Measurements from ENCODE around the gene HIRA. TPM values are rescaled to one million over a fixed set of nuclear protein-coding genes. Genes with fewer than 3 reads are reported as not detected.

Gene HIRA
- total and polyA plus RNA-seq, 9 of the 15 experiments (the other 6 are each of a cell fraction or from before 2014, with no cell fraction given): 0.96 to 132 (median 58.4) TPM

- TF ChIP-seq REST (IDR thresholded peaks at IDR 0.05; ENCODE audit: borderline replicate concordance) (no peak), REST (CRISPR knock-in tag; IDR thresholded peaks at IDR 0.05; ENCODE audit: low read depth) (peak; percentile 94), TGIF2 (CRISPR knock-in tag; IDR thresholded peaks at IDR 0.05) (no peak), MCM3 (IDR thresholded peaks at IDR 0.05) (no peak), NFE2 (IDR thresholded peaks at IDR 0.05; ENCODE audit: low read depth) (no peak), GTF2F1 (IDR thresholded peaks at IDR 0.05; ENCODE audit: low read depth, low read length) (peak; percentile 89), NR4A1 (CRISPR knock-in tag; IDR thresholded peaks at IDR 0.05) (peak; percentile 97), NR4A1 (tag; IDR thresholded peaks at IDR 0.05) (peak; percentile 94), SRSF3 (IDR thresholded peaks at IDR 0.05; ENCODE audit: insufficient read depth, low read length) (no peak; the same call in 1 of the 2 replicates), POLR2B (IDR thresholded peaks at IDR 0.05; ENCODE audit: low read depth, partially characterized antibody) (no peak), TCF7L2 (IDR thresholded peaks at IDR 0.05; ENCODE audit: low read depth, low read length) (peak; percentile 27), E2F5 (CRISPR knock-in tag; IDR thresholded peaks at IDR 0.05) (no peak), ZNF668 (CRISPR knock-in tag; IDR thresholded peaks at IDR 0.05) (peak; percentile 84), TEAD1 (CRISPR knock-in tag; IDR thresholded peaks at IDR 0.05) (peak in 1 of 2 experiments; percentile 97; a peak in 2 of 4 replicates), NFYB (IDR thresholded peaks at IDR 0.05; ENCODE audit: extremely low read depth, insufficient read length) (no peak), BRD9 (IDR thresholded peaks at IDR 0.05; ENCODE audit: low read depth, partially characterized antibody) (no peak), JUN (IDR thresholded peaks at IDR 0.05; ENCODE audit: borderline replicate concordance, low read depth, low read length) (peak; percentile 97), JUN (CRISPR knock-in tag; IDR thresholded peaks at IDR 0.05; ENCODE audit: borderline replicate concordance) (no peak), CAMTA2 (CRISPR knock-in tag; conservative IDR thresholded peaks at IDR 0.05) (peak; percentile 98)
These were observed 759 bp upstream of the HIRA start, which contains the start of gene MRPL40 (continued) for GRCh38 chr22:19432133-19432851.
